AG09309 (cell line): Measurements from ENCODE around the gene TRIM38.

ENCODE experiments used
- DNase-seq: peaks from one replicate; pipeline ENCODE4 v3.0.0-alpha.2; 2010; ENCODE audit warnings: low read depth
- H3K4me3 ChIP-seq: 2 replicates; pipeline ENCODE4 v1.5.1; 2011; ENCODE audit warnings: mild to moderate bottlenecking, low read depth, low read length, moderate library complexity; ENCODE audit not compliant: control insufficient read depth
- TF ChIP-seq, protein P1 (sequence below): IDR thresholded peaks from 2 replicates; pipeline ENCODE4 v1.5.1; 2011; ENCODE audit warnings: mild to moderate bottlenecking, low read depth, low read length, inconsistent platforms; ENCODE audit not compliant: insufficient read depth, control insufficient read depth; ENCODE audit errors: missing control alignments

The TRIM38 gene

DNA sequence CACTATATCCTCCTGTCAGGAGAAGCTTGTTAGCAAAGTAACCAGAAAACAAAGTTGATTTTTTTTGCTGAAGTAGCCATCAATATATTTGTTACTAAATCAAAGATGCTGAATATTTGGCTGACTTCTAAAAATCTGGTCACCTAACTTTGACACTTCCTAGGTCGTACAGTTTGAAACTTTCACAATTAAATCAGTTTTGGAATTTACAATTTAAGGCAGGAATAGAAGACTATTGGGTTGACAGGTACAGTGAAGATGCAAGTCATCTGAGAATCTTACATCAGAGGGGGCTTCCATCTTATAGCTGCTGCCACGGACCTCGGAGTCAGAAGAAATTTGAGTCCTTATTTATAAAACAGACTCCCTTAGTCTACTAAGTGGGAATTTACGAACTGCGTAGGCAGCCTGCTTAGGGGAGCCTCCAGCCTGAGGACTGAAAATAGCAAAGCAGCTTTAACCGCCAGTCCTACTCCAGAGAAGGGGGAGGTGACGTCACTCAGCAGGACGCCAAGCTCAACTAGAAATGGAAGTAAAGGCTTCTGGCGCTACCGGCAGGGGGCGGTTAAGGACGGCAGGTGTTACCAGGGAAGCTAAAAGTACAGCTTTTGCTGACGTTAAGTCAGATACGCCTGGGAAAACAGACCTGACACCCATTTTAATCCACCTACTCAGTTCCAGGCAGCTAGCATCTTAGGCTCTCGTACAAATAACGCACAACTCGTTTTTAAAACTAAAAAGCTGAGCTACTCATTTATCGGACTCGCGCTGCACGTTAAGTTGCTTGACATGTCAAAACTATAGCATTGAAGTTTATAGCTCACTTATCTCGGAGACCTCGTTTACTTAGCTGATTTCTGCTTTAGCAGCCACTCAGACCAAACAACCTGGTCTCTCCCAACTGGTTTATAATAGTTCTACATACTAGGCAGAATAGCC is 63.6 kb downstream of the TRIM38 start:
- peak overlapping the region; percentile 67 for H3K4me3 ChIP-seq
- DNase-seq, result peak; percentile 83
- TF ChIP-seq, protein P1, sequence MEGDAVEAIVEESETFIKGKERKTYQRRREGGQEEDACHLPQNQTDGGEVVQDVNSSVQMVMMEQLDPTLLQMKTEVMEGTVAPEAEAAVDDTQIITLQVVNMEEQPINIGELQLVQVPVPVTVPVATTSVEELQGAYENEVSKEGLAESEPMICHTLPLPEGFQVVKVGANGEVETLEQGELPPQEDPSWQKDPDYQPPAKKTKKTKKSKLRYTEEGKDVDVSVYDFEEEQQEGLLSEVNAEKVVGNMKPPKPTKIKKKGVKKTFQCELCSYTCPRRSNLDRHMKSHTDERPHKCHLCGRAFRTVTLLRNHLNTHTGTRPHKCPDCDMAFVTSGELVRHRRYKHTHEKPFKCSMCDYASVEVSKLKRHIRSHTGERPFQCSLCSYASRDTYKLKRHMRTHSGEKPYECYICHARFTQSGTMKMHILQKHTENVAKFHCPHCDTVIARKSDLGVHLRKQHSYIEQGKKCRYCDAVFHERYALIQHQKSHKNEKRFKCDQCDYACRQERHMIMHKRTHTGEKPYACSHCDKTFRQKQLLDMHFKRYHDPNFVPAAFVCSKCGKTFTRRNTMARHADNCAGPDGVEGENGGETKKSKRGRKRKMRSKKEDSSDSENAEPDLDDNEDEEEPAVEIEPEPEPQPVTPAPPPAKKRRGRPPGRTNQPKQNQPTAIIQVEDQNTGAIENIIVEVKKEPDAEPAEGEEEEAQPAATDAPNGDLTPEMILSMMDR, result peak; percentile 90

DNA sequence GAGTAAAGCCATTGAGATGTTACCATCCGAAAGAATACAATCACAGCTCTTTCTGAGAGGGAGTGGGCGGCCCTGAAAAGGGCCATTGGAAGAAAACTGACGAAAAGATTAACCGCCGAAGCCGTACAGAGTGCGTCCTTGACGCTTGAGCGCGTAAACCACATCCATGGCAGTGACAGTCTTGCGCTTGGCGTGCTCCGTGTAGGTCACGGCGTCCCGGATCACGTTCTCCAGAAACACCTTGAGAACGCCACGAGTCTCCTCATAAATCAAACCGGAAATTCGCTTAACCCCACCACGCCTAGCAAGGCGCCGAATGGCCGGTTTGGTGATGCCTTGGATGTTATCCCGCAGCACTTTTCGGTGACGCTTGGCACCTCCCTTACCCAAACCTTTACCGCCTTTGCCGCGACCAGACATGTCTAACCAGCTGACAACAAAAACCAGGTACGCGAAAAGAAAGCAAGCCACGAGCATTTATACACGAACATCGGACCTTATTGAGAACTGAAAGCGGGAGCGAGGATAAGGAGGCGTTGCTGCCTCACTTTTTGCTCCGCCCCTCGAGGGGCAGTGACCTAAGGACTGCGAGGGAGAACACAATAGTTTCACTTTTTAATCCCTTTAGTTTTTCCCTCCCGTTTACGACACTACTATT is 64.4 kb downstream of the TRIM38 start:
- DNase-seq, result peak; percentile 76
- H3K4me3 ChIP-seq, result peak overlapping the region; percentile 67
- TF ChIP-seq, protein P1, result no peak

- DNase-seq, result no peak
- H3K4me3 ChIP-seq, result peak overlapping the region; percentile 67
- TF ChIP-seq, protein P1, result no peak
Measured at GRCh38 chr6:26027491-26028211, 65.0 kb downstream of the TRIM38 start.

- DNase-seq, result no peak
- TF ChIP-seq, protein P1, result no peak
- no peak overlapping the region for H3K4me3 ChIP-seq
Measured at GRCh38 chr6:26028212-26028745, 65.7 kb downstream of the TRIM38 start.

DNA sequence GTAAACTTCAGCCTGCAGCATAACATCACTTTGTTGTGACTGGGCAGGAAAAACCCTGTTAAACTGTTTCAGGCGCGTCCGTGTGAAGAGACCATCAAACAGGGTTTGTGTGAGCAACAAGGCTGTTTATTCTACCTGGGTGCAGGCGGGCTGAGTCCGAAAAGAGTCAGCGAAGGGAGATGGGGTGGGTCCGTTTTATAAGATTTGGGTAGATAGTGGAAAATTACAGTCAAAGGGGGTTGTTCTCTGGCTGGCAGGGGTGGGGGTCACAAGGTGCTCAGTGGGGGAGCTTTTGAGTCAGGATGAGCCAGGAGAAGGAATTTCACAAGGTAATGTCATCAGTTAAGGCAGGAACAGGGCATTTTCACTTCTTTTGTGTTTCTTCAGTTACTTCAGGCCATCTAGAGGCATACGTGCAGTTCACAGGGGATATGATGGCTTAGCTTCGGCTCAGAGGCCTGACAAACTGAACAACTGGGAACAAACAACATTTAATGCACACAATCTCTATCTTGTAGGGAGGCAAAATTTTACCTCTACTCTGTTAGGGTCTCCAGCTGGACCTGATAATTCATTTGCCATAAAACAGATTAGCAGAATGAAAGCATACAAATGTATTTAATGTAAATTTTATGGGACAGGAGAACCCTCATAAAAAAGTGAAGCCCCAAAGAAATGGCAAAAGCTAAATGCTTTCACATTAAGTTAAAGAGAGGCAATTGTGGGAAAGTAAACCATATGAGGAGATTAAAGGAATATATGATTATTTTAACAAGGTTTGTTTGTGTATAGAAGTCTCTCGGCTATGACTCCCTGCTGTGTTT is 66.4 kb downstream of the TRIM38 start:
- no peak for DNase-seq
- TF ChIP-seq, protein P1, result no peak
- no peak overlapping the region for H3K4me3 ChIP-seq

GRCh38 chr6:26029570-26029856 is 66.9 kb downstream of the TRIM38 start:
- TF ChIP-seq, protein P1, result no peak
- no peak for DNase-seq
- H3K4me3 ChIP-seq, result no peak overlapping the region
